GM10248 (cell line): ENCODE measurements around the gene SYNRG.

Experiments
- CTCF ChIA-PET: fragments of 300-600 bp; sonication (Branson Sonifier 250); formaldehyde crosslinking; extraction: SDS; loops from one replicate; lab custom pipeline; 2021; ENCODE audit warnings: antibody characterized with exemption; lab: Yijun Ruan, JAX
- POLR2A ChIA-PET: fragments of 350-650 bp; sonication (Branson Sonifier 250); formaldehyde crosslinking; extraction: SDS; loops from one replicate; lab custom pipeline; 2020; ENCODE audit warnings: antibody characterized with exemption; lab: Yijun Ruan, JAX
- DNase-seq: peaks from one replicate; pipeline ENCODE4 v3.0.0; 2012; ENCODE audit errors: extremely low spot score
- TF ChIP-seq, protein P1 (sequence below): IDR thresholded peaks from 2 replicates; pipeline ENCODE4 v1.5.1; 2012; ENCODE audit warnings: mild to moderate bottlenecking, low read depth; ENCODE audit errors: extremely low read depth, missing control alignments, control extremely low read depth

SYNRG gene, protein sequence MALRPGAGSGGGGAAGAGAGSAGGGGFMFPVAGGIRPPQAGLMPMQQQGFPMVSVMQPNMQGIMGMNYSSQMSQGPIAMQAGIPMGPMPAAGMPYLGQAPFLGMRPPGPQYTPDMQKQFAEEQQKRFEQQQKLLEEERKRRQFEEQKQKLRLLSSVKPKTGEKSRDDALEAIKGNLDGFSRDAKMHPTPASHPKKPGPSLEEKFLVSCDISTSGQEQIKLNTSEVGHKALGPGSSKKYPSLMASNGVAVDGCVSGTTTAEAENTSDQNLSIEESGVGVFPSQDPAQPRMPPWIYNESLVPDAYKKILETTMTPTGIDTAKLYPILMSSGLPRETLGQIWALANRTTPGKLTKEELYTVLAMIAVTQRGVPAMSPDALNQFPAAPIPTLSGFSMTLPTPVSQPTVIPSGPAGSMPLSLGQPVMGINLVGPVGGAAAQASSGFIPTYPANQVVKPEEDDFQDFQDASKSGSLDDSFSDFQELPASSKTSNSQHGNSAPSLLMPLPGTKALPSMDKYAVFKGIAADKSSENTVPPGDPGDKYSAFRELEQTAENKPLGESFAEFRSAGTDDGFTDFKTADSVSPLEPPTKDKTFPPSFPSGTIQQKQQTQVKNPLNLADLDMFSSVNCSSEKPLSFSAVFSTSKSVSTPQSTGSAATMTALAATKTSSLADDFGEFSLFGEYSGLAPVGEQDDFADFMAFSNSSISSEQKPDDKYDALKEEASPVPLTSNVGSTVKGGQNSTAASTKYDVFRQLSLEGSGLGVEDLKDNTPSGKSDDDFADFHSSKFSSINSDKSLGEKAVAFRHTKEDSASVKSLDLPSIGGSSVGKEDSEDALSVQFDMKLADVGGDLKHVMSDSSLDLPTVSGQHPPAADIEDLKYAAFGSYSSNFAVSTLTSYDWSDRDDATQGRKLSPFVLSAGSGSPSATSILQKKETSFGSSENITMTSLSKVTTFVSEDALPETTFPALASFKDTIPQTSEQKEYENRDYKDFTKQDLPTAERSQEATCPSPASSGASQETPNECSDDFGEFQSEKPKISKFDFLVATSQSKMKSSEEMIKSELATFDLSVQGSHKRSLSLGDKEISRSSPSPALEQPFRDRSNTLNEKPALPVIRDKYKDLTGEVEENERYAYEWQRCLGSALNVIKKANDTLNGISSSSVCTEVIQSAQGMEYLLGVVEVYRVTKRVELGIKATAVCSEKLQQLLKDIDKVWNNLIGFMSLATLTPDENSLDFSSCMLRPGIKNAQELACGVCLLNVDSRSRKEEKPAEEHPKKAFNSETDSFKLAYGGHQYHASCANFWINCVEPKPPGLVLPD (N-terminal part only)

DNA sequence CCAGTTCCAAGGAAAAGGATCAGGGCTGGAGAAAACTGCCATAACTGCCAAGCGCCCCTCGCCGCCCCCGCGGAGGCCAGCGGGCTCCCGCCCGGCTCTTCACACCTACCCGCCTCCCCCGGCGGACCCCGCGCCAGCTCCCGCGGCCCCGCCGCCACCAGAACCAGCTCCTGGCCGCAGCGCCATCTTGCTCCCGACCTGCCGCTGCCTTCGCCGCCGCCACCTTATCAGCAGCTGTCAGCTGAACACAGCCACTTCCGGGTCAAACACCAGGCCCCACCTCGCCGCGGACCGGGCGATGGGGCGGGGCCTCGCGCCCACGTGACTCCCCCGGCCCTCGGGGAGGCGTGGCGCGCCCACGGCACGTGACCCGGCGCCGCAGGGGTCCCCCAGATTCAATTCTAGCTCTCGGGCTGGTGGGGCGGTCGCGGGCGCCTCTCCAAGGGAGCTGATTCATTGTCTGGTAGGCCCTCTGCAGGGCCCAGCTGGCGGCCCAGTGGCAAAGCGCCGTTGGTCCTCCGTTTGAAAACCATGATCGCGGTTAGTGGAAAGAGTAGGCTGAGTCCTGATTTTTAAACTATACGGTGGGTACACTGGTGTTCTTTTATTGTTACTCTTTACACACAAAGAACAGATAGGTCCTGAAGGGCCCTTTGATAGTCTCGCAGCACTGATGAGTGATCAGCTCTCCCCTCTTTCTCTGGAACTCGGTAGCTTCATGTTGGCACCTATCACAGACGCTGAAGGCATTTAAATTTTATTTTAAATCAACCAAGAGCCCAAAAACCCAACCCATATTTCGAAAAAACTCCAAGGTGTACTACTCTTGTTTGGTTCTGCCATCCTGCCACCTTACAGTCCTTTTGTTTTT, at the start of gene SYNRG:
Gene SYNRG (minus strand): TSS at position 249 of the 871 bp plus-strand sequence. CDS start 63 bp downstream, at position 186.
- CTCF ChIA-PET: interaction anchor here (0.7 to 3.2 kb wide), 14 partner anchors 10 to 247 kb away, joined by 3 to 14 read pairs (median 4); partner anchors contain the start of gene DDX52
- peak; percentile 100 for DNase-seq
- TF ChIP-seq, protein P1, sequence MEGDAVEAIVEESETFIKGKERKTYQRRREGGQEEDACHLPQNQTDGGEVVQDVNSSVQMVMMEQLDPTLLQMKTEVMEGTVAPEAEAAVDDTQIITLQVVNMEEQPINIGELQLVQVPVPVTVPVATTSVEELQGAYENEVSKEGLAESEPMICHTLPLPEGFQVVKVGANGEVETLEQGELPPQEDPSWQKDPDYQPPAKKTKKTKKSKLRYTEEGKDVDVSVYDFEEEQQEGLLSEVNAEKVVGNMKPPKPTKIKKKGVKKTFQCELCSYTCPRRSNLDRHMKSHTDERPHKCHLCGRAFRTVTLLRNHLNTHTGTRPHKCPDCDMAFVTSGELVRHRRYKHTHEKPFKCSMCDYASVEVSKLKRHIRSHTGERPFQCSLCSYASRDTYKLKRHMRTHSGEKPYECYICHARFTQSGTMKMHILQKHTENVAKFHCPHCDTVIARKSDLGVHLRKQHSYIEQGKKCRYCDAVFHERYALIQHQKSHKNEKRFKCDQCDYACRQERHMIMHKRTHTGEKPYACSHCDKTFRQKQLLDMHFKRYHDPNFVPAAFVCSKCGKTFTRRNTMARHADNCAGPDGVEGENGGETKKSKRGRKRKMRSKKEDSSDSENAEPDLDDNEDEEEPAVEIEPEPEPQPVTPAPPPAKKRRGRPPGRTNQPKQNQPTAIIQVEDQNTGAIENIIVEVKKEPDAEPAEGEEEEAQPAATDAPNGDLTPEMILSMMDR: peak; percentile 31
- POLR2A ChIA-PET: interaction anchor here (0.5 to 2.4 kb wide), 6 partner anchors 8 to 165 kb away, joined by 3 to 10 read pairs (median 3); no protein-coding TSS in a partner anchor

DNA sequence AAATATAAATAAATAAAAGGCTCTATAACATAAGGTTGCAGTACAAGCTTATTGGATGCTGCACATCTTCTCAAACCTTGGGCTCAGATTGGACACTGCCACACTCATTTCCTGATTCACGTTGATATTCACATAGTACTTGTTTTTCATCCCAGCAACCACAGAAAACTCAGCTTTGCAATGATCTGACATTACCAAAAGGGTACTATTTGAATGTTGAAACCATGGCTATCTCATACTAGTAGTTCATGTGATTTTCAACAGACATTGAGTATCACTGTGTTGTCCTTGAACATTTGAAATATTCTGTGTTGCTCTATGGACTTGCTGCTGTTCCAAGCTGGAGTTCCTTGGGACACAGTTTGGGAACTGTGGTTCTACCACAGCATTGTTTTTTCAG, 48.0 kb upstream of the SYNRG start:
- ChIA-PET POLR2A (no interaction called here), CTCF (interaction anchor here (1.3 kb wide), 1 partner anchor 158 kb away, joined by 3 read pairs; no protein-coding TSS in a partner anchor)
- TF ChIP-seq, protein P1: no peak

DNA sequence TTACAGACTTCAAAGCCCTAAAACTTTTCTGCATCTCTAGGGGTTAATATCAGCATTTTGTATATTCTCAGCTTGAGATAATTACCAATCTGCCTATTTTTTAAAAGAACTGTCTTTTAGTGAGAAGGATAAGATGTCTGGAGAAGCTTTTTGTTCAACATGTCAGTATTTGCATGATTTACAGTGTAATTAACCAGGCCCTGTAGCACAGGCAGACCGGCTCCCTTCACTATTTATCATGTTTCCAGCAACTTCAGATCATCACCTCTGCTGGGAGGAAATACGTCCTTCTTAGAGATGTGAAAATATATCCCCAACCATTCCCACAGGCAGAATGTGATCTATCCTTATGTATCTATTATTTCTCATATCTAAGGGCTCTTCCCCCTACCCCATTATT, 42.6 kb upstream of the SYNRG start:
- TF ChIP-seq, protein P1: no peak
- ChIA-PET CTCF (interaction anchor here (1.7 to 5.4 kb wide), 3 partner anchors 115 to 164 kb away, joined by 4 to 31 read pairs (median 23); no protein-coding TSS in a partner anchor), POLR2A (no interaction called here)

More for the DNA sequence above, 48.0 kb upstream of the SYNRG start:
- no peak for DNase-seq

DNA sequence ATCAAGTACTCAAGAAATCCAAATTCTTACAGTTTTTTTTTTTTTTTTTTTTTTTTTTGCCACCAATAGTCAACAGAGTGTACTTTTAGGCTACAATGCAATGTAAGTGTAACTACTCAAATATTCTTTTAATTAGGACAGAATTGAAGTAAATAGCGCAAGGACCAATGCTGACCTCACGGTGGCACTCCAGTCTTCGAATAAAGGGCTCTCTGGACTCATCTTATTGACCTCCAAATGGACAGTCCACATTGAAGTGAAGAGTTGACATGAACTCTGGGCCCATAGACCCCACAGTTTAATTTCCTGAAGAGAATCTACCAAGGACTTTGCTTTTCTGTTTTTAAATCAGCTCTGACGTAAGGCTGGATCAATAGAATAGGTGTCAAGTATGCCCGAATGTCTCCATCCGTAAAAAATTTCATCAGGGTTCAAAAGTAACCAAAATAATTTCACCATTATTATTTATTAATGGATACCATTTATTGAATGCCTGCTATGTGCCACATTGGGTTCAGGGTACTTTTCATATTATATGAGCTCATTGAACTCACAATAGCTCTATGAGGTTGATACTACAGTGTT, 41.3 kb upstream of the SYNRG start:
- peak; percentile 30 for DNase-seq

More for the DNA sequence above, 42.6 kb upstream of the SYNRG start:
- no peak for DNase-seq

More for the DNA sequence above, 41.3 kb upstream of the SYNRG start:
- TF ChIP-seq, protein P1: peak; percentile 48
- CTCF ChIA-PET: interaction anchor here (0.8 to 5.4 kb wide), 10 partner anchors 9 to 194 kb away, joined by 3 to 31 read pairs (median 4); no protein-coding TSS in a partner anchor
- POLR2A ChIA-PET: no interaction called here
